DOHH2 (cell line): ENCODE results near the gene BHLHE40.

Source experiments
- EZH2phosphoT487 ChIP-seq: fragments of 200-600 bp; sonication (generic); IDR thresholded peaks from 2 replicates; pipeline ENCODE4 v1.6.1; 2017; ENCODE audit warnings: borderline replicate concordance, mild to moderate bottlenecking, antibody characterized with exemption, low read length, moderate library complexity, mixed read lengths
- TF ChIP-seq, protein P1 (sequence below): fragments of 200-600 bp; sonication (generic); IDR thresholded peaks from one replicate; pipeline ENCODE4 v1.5.1; 2014; ENCODE audit warnings: antibody characterized with exemption, mild to moderate bottlenecking, low read depth, low read length; ENCODE audit not compliant: poor library complexity, severe bottlenecking

DNA sequence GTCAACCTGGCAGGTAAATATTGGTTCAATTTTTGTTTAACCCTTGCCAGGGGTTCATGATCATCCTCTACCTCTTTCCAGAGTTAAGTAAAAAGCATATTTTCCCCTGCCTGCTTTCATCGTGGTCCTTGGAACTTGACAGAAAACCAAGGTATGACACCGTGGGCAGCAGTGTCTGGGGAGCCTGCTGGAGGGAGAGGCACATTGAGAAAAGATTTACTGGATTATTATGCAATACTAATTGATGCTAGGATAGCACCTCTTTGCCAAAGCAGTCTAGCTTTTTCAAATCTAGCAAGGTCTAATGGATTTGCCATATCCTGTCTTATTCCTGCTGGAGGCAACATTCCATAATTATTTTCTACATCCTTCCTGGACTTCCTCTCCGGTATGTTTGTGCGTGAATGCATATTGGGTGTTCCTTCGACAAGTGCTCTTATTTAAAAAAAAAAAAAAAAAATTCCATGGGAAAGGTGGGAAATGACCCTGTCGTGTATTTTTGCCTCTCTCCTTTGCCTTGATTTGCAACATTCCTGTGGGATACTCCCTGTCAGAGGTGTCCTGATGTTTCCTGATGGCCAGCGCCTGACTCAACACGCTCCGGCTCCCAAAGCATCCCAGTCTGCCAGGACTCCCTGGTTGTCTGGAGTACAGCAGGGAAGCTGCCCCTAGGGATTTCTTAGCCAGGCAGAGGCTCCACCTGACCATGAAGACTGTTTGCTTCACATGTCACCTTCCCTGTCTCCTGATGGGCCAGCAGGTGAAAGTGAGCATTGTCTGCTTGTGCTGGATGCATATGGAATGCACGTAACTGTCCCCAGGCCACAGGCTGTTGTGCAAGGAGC, 6.3 kb downstream of the BHLHE40 start:
- TF ChIP-seq, protein P1, sequence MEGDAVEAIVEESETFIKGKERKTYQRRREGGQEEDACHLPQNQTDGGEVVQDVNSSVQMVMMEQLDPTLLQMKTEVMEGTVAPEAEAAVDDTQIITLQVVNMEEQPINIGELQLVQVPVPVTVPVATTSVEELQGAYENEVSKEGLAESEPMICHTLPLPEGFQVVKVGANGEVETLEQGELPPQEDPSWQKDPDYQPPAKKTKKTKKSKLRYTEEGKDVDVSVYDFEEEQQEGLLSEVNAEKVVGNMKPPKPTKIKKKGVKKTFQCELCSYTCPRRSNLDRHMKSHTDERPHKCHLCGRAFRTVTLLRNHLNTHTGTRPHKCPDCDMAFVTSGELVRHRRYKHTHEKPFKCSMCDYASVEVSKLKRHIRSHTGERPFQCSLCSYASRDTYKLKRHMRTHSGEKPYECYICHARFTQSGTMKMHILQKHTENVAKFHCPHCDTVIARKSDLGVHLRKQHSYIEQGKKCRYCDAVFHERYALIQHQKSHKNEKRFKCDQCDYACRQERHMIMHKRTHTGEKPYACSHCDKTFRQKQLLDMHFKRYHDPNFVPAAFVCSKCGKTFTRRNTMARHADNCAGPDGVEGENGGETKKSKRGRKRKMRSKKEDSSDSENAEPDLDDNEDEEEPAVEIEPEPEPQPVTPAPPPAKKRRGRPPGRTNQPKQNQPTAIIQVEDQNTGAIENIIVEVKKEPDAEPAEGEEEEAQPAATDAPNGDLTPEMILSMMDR: no peak
- no peak for TF ChIP-seq EZH2phosphoT487
